Esophagus squamous epithelium (tissue), 5 donors: Measurements from ENCODE around the gene EIF3K. TPM values are rescaled to one million over a fixed set of nuclear protein-coding genes. Genes with fewer than 3 reads are reported as not detected.

Source experiments
- DNase-seq: peaks from one replicate; lab custom pipeline; 2025; lab: John Stamatoyannopoulos, UW
- H3K27ac ChIP-seq, 4 donors: fragments of 200-600 bp; sonication (generic); one replicate each; pipeline ENCODE4 v1.5.1; 2016 to 2019; ENCODE audit warnings: mild to moderate bottlenecking in 1 of 4
- H3K27me3 ChIP-seq, 4 donors: fragments of 200-600 bp; sonication (generic); 1 replicate in 3 of 4; 2 replicates in 1 of 4; pipeline versions ENCODE4 v1.5.1 to v1.6.0; 2017 to 2021; ENCODE audit warnings: antibody characterized with exemption in 1 of 4
- H3K36me3 ChIP-seq, 3 donors: fragments of 200-600 bp; sonication (generic); one replicate each; pipeline ENCODE4 v1.5.1; 2016 to 2019
- H3K4me1 ChIP-seq, 3 donors: fragments of 200-600 bp; sonication (generic); one replicate each; pipeline ENCODE4 v1.5.1; 2017 to 2019
- H3K4me3 ChIP-seq, 4 donors: fragments of 200-600 bp; sonication (generic); 1 replicate in 3 of 4; 2 replicates in 1 of 4; pipeline ENCODE4 v1.5.1; 2016 to 2019; ENCODE audit warnings: mild to moderate bottlenecking in 2 of 4, moderate library complexity in 1 of 4
- H3K9me3 ChIP-seq, 3 donors: fragments of 200-600 bp; sonication (generic); one replicate each; pipeline ENCODE4 v1.5.1; 2016 to 2019
- CTCF ChIP-seq, 6 experiments: fragments of 450-650 bp in 4 of 6; fragments of 200-600 bp in 2 of 6; sonication (generic) in 2 of 6; IDR thresholded peaks; one replicate each; pipeline ENCODE4 v1.5.1; 2016 to 2019; ENCODE audit warnings: antibody characterized with exemption in 6 of 6, mild to moderate bottlenecking in 4 of 6, moderate library complexity in 4 of 6
- POLR2A ChIP-seq, 4 donors: fragments of 450-650 bp; IDR thresholded peaks; one replicate each; pipeline ENCODE4 v1.6.1; 2017; ENCODE audit warnings: antibody characterized with exemption in 4 of 4, mild to moderate bottlenecking in 4 of 4, moderate library complexity in 3 of 4
- WGBS, 2 donors: methylation state at CpG; one replicate each; pipeline ENCODE4 v1.1.5; 2018; 5-methylcytosine and 5-hydroxymethylcytosine counted together
- intact Hi-C: fragments of 100-400 bp; cut with DNase I; formaldehyde crosslinking; loops from one replicate; pipeline ENCODE4 v1.15.0; 2022
- total RNA-seq, 4 donors: library from RNA; depleted of rRNA; stranded (reverse); fragments of >200 nt; gene quantifications; one replicate each; pipeline ENCODE4 v1.1.0, GENCODE V29; 2016
- donor health status: DM: yes; HTN: yes; CAD: no.

EIF3K gene
- total RNA-seq, 4 donors from 2014 or later, result 437 to 578 (median 516) TPM

- H3K36me3 ChIP-seq, result no peaks in the 10 kb centered on the region
- DNase-seq, result no peak
- 55 to 78% methylated on average over 4 to 6 of the region's 6 CpGs for WGBS, 2 donors
- no peak overlapping the region for H3K27ac ChIP-seq
- TF ChIP-seq CTCF (IDR thresholded peaks at IDR 0.05), result no peak
- no peaks in the 10 kb centered on the region for H3K9me3 ChIP-seq
- intact Hi-C loops, result no loop called here
- no peaks in the 10 kb centered on the region for H3K27me3 ChIP-seq
- H3K4me3 ChIP-seq, result no peak overlapping the region
- H3K4me1 ChIP-seq, result no peaks in the 10 kb centered on the region
Measured at GRCh38 chr19:38606131-38606530, 12.9 kb upstream of the EIF3K start.

- Histone ChIP-seq H3K4me3 (no peak overlapping the region), H3K27ac (no peak overlapping the region), H3K36me3 (no peaks in the 10 kb centered on the region), H3K9me3 (no peaks in the 10 kb centered on the region), H3K4me1 (peaks cover 8 to 11% (median 11%) of the 10 kb centered on the region in 3 donors), H3K27me3 (no peaks in the 10 kb centered on the region)
- no peak for DNase-seq
- intact Hi-C loops, result no loop called here
- 64 to 100% methylated on average over 1 to 3 of the region's 3 CpGs for WGBS, 2 donors
- TF ChIP-seq CTCF (IDR thresholded peaks at IDR 0.05), result no peak
- TF ChIP-seq POLR2A (IDR thresholded peaks at IDR 0.05), result no peak
Measured at GRCh38 chr19:38614289-38614688, 4.7 kb upstream of the EIF3K start.

GRCh38 chr19:38615007-38615581, 3.9 kb upstream of the EIF3K start:
- 71 to 75% methylated on average over 7 of the region's 7 CpGs for WGBS, 2 donors
- H3K4me1 ChIP-seq, result peaks cover 14 to 19% (median 16%) of the 10 kb centered on the region in 3 donors
- no peaks in the 10 kb centered on the region for H3K27me3 ChIP-seq
- peaks cover 0 to 3% (median 0%) of the 10 kb centered on the region in 3 donors for H3K36me3 ChIP-seq
- DNase-seq, result no peak
- H3K4me3 ChIP-seq, result no peak overlapping the region
- no peaks in the 10 kb centered on the region for H3K9me3 ChIP-seq
- intact Hi-C loops, result no loop called here
- no peak for TF ChIP-seq CTCF (IDR thresholded peaks at IDR 0.05)
- no peak for TF ChIP-seq POLR2A (IDR thresholded peaks at IDR 0.05)
- no peak overlapping the region for H3K27ac ChIP-seq

- H3K4me1 ChIP-seq, result peaks cover 16 to 28% (median 18%) of the 10 kb centered on the region in 3 donors
- no peak overlapping the region for H3K4me3 ChIP-seq
- intact Hi-C loops, result no loop called here
- TF ChIP-seq CTCF (IDR thresholded peaks at IDR 0.05), result no peak
- no peak for TF ChIP-seq POLR2A (IDR thresholded peaks at IDR 0.05)
- no peak overlapping the region for H3K27ac ChIP-seq
- H3K36me3 ChIP-seq, result peaks cover 6 to 15% (median 7%) of the 10 kb centered on the region in 3 donors
- no peaks in the 10 kb centered on the region for H3K9me3 ChIP-seq
- DNase-seq, result no peak
- H3K27me3 ChIP-seq, result no peaks in the 10 kb centered on the region
- WGBS, 2 donors, result 82 to 92% methylated on average over 6 of the region's 6 CpGs
Measured at GRCh38 chr19:38616265-38616664, 2.7 kb upstream of the EIF3K start.

GRCh38 chr19:38617283-38617763, 1.7 kb upstream of the EIF3K start:
- intact Hi-C loops, result no loop called here
- WGBS, 2 donors, result 62 to 66% methylated on average over 9 of the region's 9 CpGs
- TF ChIP-seq CTCF (IDR thresholded peaks at IDR 0.05) (no peak), POLR2A (IDR thresholded peaks at IDR 0.05) (no peak)
- H3K36me3 ChIP-seq, result peaks cover 9 to 25% (median 14%) of the 10 kb centered on the region in 3 donors
- H3K27ac ChIP-seq, result peak overlapping the region; percentile 9 to 97 (median 88)
- no peaks in the 10 kb centered on the region for H3K27me3 ChIP-seq
- peaks cover 16 to 33% (median 18%) of the 10 kb centered on the region in 3 donors for H3K4me1 ChIP-seq
- peak overlapping the region in 3 of 4 donors; percentile 83 to 98 (median 96) for H3K4me3 ChIP-seq
- H3K9me3 ChIP-seq, result no peaks in the 10 kb centered on the region
- no peak for DNase-seq
